HG03432 (cell line): Measurements from ENCODE around the gene MTCL3.

ENCODE experiments used
- ATAC-seq: cut with Tn5 transposase; IDR thresholded peaks from one replicate; pipeline ENCODE4 v1.9.1; 2021; ENCODE audit warnings: mild to moderate bottlenecking, moderate library complexity; ENCODE audit not compliant: unreplicated experiment

The MTCL3 gene

DNA sequence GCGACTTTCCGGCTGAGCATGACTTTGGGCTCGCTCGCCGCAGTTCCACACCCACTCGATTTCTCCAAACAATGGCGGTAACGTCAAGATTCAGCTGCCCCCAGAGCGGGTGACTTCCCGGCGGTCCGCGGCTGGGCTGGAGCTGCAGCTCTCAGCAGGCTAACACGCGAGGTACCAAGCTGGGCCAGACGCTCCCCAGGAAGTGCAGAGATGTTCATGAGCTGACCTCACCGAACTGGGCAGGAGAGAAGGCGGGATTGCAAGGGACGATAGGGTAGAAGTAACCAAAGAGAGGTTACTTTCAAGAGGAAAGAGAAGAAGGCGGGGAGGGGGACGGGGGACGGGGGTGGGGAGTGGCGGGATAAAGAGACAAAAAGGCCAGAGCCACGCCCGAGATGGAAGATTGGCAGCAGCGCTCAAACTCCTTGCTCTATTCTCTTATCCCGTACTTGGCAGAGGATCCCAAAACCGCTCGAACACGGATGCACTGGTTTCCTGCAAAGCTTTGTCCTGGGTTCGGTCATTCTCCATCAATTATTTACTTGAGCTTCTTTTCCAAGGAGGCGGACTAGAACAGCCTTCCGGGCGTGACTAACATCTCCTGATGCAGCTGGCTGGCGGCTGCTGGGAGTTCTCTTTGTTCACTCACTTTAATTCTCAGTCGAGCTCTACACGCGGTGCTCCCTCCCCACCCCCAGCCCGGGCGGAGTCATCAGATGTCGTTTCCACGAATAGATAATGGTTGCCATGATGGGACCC, at the start of gene MTCL3:
Gene MTCL3 (minus strand): TSS at position 626 of the 759 bp plus-strand sequence.
- ATAC-seq: no peak

DNA sequence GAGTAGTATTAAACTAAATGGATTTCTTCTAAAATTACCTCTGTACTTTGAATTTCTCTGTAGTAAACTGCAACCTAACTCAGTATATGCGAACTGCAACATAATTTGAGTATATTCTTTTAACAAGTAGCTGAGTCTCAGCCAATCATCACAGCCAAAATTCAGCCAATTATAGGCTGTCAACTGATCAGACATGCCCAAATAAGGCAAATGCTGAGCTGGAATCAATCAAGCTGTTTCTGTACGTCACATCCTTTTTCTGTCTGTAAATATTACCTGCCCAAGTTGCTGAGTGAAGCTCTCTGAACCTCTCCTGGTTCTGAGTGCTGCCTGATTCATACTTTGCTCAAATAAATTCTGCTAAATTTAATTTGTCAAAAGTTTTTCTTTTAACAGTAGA, 48.3 kb upstream of the MTCL3 start:
- no peak for ATAC-seq

DNA sequence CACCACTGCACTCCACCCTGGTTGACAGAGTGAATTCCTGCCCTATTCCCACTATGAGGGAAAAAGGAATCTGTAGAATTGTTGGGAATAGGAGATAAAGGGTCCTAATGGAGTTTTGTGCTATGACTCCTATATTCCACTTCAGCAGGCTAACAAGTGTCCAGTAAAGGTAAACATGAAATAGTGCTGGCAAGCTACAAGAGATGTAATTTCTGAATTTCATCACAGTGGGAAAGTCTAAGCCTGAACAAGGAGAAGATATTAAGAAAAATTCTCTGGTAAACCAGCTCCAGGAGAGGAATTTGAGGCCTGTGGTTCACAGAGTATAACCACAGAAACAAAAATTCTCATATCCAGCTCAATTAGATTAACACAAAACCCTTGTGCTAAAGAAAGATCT, 47.5 kb upstream of the MTCL3 start:
- ATAC-seq: no peak

DNA sequence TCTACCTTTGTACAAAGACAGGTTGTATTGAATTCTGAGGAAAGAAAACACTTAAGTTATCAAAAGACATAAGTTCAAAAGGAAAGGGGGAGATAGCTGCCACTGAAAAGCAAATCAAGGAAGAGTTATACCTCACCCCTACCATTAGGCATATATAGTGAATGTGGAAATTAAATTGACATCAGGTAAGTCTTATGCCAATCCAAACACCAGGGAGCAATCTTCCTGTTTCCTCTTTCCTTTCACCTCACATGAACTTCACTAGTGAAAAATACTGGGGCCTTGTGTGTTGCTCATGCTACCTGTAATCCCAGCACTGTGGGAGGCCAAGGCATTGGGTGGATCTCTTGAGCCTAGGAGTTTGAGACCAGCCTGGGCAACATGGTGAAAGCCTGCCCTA, 47.0 kb upstream of the MTCL3 start:
- no peak for ATAC-seq

DNA sequence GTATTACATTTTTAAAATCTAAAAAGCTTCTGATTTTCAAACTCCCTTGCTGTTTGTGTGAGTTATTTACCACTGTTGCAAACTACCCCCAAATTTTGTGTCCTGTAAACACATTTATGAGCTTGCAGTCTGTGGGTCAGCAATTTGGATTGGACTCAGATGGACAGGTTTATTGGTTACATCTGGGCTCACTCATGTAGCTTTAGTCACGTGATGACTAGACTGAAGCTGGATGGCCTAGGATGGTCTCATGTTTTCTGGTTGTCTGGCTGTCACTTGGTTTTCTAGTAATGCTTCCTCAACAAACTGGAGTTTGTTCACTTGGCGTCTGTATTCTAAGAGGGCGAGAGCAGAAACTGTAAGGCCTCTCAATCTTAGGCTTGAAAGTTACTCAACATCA, 45.6 kb upstream of the MTCL3 start:
- no peak for ATAC-seq

DNA sequence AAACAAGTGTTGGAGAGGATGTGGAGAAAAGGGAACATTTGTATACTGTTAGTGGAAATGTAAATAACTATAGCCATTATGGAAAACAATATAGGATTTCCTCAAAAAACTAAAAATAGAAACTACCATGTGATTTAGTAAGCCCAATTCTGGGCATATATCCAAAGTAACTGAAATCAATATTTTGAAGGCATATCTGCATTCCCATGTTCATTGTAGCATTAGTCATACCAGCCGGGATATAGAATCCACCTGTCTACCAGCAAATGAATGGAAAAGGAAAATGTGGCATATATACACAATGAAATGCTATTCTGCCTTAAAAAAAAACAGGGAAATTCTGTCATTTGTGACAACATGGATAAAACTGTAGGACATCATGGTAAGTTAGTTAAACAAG, 42.5 kb upstream of the MTCL3 start:
- ATAC-seq: no peak

DNA sequence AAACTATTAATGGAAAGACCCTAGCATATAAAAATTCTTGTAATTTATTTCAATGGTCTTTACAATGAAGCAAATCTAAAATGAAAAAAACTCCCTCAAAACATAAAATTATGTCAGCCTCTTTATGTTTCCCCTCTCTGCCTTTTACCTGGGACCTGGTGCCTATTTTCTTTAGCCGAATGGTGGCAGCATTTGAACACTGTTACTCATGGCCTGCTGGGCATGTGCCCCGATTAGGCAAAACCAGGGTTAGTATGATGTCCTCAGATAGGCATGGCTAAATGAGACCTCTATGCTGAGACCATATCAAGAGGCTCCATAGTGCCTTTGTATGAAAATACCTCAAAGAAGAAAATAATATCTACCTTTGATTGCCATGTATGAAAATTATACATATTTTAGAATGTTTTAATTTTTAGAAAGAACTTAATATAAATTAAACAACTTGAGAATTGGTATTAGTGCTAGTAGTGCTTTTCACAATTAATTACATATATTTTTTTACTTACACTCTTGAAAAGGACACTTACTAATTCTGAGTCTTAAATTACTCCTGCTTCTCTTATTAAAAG, 35.4 kb upstream of the MTCL3 start:
- peak; percentile 86 for ATAC-seq

DNA sequence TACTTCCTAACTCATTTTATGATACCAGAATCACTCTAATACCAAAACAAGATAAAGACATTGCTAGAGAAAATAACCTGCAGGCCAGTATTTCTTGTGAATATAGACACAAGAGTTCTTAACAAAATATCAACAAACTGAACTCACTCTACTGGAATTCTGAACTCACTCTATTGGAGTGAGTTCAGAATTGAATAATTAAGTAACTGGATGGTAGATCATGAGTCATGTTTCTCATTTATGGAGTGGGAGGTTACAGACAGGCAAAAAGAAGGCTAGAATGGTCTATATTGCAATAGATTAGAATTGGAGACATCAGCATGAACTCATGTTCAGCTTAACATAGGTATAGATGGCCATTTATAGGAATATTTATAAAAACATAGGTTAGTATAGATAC, 31.3 kb upstream of the MTCL3 start:
- no peak for ATAC-seq

DNA sequence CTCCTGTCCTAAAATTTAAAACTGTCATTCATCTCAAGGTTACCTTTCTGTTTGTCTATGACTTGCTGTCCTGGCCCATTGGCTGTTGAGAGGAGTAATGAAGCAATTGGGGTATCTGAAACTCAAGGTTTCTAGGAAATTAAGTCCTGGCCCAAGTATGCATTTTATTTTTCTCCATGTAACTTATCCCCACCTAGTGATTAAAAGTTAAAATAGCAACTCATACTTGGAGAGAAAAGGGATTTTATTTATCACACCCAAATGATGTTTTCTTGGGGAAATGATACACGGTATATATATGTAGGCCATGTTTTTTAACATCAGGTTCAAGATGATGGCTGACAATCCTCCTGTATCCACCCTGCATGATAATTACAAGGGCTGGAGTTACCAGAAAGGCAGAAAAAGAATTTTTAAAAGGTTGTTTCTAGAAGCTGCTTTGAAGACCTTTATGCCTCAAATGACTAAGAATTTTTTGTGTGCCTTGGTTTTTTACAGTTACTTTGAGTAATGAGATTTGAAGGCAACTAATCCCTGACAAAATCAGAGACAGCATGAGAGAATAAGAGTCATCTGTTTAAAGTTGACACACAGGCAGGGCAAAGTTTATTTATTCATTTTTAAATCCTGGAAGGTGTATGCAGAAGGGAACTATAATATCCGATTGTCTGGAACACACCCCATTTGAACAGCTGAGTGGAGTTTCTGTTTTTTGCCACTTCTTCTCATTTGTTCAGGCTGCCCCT, 28.9 kb upstream of the MTCL3 start:
- ATAC-seq: no peak

DNA sequence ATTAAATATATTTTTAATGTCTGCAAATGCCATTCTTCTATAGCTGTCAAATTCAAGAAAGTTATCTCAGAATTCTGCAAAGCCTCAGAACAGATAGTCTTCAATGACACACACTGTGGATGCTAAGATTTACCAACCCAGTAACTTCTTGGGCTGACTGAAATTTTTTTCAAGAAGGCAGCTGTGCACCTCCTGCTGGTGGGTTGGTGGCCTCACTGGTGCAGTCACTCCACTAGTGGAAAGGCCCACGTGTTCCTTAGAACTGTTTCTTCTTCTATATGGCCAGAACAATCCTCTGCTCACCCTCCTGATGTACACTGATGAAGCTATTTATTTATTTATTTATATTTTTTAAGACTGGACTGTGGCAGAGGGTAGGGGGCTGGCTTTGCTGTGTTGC, 28.1 kb upstream of the MTCL3 start:
- ATAC-seq: peak; percentile 70

DNA sequence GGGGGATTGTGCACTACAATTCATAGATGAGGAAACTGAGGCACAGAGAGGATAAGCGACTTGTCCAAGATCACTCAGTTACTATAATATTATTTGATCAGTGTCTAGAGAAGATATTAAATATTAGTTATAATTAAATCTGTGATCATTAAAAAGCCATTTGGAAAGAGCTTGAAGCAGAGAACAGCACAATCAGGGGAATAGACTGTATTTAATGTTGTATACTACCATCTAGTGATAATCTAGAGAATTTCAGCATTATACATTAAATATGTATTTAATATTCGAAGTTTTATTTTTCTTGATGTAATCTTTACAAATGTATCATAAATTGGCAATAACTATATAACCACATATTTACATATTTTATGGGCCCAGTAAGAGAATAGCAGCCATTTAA, 20.1 kb upstream of the MTCL3 start:
- peak; percentile 63 for ATAC-seq

DNA sequence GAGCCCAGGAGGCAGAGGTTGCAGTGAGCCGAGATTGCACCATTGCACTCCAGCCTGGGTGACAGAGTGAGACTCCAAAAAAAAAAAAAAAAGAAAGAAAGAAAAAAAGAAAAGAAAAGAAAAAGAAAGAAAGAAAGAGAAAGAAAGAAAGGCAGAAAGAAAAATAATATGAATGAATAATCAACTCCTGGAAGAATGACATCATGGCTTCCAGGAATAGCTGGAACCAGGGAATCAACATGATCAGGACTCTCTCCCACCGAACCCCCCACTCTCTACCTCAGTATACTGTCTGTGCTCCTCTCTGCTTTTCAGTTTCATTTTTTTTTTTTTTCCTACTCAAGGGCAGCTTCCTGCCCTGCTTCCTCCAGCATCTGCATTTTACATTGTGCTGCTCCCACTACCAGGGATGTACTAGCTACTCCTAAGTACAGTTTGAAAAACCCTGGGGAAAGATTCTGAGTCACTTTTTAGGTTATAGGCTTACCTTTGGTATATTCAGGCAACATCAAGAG, 19.7 kb upstream of the MTCL3 start:
- peak; percentile 15 for ATAC-seq

DNA sequence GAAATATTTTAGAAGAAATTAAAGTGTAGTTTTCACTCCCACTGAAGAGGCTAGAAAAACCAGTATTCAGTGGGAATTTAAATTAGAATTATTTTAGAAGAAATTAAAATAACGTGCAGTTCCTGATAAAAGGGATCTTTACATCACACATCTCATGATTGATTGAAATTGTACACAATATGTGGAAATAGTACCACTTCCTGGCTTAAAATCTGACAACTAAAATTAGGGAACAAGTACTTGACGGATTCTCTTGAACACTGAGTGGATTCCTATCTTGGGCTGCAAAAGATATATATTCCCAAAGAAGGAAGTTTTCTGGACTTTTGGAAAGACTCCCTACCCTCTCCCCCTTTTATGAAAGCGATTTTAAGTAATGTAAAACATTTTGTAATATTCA, 14.6 kb upstream of the MTCL3 start:
- ATAC-seq: no peak

DNA sequence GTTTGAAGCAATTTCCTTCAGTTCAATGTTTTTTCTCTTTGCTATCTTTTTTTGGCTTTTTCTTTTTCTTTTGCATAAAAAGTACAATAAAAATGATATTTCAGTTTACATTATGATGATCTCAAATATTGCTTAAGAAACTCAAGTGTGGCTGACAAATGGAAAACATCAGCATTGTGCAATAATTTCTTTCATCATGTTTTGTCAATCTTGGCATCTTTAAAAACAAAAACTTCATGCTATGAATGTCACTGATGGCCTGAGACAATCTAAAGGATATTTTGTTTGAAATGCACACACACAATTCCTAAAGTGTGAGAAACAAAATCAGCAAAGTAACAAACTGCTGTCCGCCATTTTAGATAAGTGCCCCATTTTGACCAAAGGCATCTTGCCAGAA, 13.9 kb upstream of the MTCL3 start:
- no peak for ATAC-seq

DNA sequence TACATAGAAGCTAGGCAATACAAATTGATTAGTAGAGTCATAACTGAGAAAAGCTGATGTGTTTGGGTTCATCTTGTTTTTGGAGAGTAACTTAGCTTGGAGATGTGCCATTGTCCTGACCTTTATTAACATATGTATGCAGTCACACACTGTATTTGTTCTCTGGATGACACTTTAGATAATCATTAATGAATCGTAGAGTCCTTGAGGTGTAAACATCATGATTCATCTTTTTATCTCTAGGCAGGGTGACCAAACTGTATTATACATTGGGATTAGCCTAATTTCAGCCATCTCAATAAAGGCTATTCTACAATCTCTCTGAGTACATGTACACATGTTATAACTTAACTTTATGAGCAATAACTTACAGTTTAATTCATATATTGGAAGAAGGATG, 3.6 kb upstream of the MTCL3 start:
- ATAC-seq: no peak

DNA sequence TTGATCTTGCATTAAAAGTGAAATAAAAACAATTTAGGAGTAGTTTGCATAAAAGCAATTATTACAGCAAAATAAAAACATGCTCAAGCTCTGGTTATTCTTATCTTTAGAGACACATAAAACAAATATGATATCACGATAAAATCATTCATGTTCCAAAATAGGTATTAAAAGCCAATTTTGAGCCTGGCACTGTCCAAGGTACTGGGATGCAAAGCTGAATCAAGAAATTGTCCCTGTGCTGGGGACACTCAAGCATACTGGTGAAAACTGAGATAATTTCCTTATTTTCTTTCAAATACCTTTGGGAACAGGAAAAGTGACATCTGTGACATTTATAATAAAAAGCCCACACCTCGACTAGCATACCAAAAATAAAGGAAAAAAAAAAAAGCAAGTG, 931 bp upstream of the MTCL3 start:
- ATAC-seq: no peak

DNA sequence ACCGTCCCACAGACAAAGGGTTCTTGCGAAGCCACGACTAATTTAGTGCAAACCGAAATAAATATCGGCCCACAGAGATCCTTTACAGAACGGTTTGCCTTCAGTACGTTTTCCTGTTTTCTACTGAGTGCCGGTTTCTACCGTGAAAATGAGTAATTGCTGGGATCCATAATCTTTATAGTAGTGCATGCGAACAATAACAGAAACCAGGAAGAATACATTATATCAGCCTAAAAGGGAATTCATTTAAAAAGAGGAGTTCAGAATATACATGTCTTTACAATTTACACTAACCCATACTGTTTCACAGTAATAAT, 292 bp upstream of the MTCL3 start:
- no peak for ATAC-seq

DNA sequence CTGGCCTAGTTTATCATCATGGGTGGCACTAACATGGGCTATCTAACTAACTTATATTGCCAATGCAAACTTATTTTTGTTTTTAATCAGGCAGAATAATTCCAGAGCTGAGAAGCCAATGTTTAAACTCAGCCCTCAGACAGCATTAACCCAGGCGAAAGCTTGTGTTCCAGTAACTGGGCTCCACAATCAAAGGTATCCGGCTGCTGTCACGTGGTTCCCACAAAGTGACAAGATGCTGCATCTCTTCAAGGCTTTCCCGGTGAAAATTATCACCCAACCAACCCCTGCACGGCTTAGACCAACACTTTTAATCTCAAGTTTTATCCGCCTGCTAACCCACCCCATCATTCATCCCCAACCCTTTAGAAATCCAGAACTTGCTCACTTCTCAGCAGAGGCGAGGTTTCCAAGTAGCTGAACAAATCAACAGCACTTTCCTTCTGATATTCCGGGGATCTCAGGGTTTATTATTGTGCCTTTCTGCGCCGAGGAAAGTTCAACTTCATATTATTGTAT, 885 bp downstream of the MTCL3 start:
- ATAC-seq: no peak

DNA sequence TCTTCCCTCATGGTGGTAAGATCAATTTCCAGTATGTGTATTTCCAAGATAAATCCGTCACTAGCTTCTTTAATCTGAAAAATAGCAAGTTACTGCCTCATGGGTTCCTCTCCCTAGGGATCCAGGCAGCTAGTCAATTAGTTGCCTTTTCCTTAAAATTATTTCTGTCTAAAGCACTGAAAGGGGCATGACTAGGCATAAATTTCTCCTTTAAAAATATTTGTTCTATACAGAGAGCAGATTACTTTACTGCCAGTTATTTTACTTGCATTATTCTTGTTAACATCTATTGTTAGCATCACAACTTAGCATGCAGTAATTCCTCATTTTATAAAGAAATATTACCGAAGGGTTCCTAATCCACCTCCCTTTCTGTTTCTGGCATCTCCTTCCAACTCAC, 1.4 kb downstream of the MTCL3 start:
- ATAC-seq: no peak

DNA sequence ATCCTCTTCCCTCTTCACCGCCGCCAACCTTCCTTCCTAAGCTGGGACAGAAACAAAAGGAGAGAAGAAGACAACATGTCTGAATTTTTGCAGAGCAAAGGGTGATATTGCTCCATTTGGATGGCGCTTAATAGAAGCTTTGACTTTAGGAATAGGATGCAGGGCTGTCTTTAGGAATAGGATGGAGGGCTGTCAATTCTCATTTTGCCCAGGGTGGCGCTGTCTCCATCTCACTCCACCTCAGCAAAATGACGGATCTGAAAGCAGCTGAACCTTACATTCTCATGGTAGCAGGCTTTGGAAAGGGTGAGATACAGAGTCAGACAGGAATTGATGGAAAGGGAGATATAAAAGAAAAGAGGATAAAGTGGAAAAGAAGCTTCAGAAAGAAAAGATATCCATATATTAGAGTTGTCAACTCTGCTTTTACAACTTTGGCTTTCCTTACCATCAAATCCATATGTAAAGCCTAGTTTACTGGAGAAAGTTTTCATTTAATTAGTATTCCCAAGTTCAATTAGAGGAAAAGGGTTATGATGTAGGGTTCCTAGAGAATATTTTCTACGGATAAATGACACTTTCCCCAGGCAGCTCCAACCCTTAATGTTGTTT, 2.4 kb downstream of the MTCL3 start:
- ATAC-seq: peak; percentile 64
